Activated CD8-positive, alpha-beta memory T cell treated with anti-CD3 and anti-CD28 coated beads, Interleukin-2, amount 50 U/mL, for 24 hours (primary cell): ENCODE measurements around the gene KLHL35.
A peak's percentile ranks its signal among the peaks of the same experiment; 100 is the strongest.

Experiments used
- DNase-seq: peaks from one replicate; pipeline ENCODE4 v3.0.0-alpha.2; 2020; ENCODE audit errors: extremely low read depth

Gene KLHL35

DNA sequence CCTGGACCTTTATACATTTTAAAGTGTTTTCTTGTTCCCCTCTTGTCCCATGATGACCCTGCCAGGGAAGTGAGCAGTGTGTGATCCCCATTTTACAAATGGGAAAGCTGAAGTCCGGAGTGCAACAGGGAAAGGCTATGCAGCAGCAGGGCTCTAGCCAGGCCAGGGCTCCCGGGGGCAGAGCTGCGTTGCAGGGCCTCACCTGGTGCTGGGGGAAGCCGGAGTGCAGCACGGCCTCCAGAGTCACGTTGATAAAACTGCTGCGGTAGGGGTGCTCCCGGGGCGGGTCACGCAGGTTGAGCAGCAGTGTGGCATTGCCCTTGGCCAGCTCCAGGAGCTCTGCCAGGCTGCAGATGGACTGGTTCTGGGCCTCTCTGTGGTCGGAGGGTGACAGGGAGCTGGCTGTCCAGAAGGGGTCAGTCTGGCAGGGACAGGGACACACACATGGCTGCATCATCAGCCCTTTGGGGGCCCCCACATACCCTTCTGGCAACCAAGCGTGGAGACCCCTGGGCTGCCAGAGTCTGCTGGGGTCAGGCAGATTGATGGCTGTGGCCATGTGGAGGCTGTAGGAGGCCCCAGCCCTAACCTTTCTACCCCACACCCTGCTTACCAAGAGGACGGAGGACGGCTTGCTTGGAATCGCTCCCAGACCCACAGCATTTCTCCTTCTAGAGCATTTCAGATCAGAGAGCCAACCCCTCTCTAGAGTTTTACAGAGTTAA, 9.3 kb upstream of the KLHL35 start:
- DNase-seq: no peak

DNA sequence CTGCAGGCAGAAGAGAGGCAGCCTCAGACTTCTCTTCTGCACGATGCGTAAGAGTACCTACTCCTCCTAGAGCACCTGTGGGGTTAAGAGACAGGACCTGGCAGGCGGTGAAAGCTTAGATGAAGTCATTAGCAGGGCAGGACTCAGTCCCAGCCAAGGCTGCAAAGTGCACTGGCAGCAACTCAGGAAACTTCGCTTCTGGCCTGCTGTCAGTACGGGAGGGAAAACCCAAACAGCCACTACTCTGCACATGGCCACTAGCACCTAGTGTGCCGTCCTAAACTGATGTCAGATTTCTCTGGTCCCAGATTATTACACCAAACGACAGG, 8.8 kb upstream of the KLHL35 start:
- no peak for DNase-seq

DNA sequence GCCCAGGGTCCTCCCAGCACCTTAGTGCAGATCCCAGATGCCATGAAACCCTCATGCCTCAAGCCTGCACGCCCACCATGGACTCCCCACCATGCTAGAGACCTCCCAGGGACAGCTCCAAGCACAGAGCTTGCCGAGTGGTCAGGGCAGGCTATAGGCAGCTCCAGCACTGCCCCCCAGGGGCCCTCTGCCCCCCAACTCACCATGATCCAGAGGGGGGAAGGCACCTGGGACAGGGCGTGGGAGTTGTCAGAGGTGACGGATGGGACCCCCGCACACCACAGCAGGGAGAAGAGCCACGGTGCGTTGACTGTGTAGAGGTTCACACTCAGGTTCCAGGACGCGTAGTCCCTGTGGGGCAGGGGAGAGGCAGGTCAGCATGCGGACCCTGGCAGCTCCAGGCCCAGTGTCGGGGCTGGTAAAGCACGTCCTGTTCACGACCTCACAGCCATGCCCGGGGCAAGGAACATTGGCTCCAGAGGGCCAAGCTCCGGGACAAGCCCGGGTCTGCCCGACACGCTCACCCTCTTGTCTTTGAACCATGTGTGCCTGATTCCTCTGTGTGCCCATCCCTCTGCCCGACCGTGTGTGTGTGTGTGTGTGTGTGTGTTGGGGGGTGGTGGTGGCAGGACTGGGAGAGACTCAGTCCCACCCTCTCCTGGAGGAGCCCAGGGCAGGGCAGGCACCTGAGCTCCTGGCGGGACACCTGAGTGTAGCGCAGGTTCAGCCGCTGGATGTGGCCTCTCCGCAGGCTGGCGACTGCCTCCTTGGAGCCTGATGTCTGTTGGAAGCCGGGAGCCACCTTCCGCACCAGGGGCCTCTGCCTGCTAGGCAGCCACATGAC, 8.2 kb upstream of the KLHL35 start:
- no peak for DNase-seq

DNA sequence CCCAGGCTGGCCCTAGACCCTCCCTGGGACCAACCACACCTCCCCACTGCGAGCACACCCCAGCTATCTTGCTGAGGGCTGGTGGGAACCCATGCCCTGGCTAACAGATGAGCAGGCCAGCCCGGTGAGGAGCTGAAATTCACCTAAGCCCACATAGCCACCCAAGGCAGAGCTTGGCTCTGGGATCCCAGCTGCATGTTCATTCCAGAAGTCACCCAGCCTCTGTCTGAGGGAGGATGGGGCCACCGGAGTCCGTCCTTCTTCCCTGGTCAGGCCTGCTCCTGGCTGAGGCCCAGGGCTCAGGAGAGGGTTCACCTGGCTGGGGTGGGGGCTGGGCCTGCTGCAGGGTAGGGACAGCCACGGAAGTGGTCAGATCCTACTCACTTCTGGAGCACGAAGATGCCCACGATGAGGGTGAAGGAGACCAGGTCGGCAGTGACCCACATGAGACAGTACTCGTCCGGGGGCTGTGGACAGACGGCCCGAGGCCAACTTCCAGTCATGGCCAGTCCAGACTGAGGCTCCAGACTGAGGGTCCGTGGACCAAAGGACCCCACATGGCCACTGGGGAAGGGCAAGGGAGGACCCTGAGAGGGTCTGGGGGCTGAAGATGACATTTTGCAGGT, 6.6 kb upstream of the KLHL35 start:
- no peak for DNase-seq

DNA sequence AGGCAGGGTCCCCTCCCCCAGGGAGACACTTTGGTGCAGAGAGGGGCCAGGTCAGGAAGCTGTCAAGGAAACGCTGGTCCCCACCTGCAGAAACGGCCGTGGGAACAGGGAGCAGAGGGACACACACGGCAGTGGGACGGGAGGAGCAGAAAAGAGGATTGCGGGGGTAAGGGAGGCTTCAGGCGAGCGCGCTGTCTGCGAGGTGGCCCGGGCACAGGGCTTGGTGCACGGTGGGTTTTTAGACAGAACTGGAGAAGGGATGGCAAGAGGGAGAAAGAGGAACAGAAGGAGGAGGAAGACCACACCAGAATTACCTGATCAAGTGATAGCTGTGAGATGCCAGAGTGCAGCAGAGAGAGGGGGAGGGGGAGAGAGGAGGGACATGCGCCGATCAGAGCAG, 6.0 kb upstream of the KLHL35 start:
- no peak for DNase-seq

DNA sequence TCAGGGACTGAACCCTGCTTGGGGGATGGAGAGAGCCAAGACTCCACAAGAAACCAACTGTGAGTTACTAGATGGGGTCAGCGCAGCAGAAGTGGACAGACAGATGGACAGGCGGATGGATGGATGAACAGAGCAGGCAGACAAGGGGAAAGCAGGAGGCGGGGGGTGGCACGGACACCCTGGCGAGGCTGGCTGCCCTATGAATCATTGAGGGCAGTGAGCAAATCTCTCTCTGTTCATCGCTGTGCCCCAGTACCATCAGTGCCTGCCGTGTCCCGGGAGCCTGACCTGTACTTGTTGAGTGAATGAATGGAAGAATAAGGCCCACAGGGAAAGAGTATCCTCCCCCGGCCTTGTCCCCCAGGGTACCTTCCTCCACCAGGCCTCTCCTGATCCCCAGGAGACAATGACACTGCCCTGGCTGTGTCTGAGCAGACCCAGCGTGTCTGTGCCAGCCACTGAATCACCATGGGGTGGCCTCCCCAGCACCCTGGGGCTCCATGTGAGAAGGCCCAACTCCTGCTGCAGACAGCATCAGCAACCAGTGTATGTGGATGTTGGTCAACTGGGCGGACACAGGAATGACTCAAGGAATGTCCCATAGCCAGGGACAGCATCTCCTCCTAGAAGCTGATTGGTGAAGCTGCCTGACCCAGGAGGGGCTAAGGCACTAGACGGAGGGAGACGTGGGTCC, 5.1 kb upstream of the KLHL35 start:
- DNase-seq: no peak

DNA sequence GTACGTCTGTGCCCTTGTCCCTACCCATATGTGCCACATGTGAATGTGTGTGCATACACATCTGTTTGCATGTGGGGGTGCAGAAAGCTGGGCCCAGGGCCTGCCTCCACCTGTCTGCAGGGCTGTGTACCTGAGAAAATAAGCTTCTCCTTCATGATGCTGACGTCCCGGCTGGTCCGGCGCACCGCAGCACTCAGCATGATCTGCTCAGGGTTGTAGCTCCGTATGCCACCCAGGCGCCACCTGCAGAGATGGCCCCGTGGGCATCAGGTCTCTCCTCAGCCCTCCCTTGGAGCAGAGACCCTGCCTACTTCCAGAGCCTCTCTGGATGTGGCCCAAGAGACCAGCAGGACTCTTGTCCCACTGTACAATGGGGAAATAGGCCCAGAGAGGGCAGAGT, 3.8 kb upstream of the KLHL35 start:
- no peak for DNase-seq

DNA sequence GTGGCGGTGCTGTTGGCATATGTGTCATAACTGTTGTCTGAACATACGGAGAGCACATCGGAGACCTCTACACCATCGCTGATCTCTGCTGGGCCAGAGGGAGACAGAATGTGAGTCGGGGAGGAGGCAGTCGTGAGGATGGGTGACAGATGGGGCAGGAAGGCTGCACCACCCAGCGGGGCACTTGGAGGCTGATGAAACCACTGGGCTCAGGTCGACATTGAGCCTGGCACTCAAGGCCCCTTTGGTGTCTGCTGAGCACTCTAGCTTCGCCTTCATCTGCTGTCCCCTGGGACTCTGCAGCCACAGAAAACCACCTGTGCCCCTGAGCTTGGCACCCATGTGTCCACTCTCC, 2.5 kb upstream of the KLHL35 start:
- DNase-seq: no peak

DNA sequence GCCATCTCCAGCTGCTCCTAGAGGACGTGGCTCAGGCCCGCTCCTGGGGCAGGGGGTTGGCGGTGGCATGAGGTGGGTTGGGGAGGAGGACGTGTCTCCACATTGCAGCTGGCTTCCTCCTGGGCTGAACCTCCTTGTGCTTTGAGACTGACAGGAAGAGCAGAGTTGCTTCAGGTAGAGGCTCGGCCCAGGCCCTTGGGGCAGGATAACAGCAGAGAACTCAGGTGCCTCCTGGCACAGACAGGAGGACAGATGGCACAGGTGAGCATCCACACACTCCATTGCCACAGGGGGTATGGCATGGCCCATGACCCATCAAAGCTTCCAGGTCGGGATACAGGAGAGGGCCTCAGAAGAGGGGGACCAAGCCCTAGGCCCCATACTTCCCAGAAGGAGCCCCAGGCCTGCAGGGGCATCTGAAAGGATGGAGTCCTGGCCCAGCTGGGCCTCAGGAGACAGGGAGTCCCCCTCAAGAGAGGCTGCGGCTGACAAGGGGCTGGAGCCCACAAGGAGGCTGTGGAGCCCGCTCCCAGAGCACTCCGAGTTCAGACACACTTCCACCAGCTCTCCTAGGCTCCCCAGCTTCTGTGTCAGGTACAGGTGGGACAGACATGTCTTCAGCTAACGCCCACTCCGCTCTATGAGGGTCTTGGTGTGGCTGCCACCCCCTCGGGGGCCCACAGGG, 2.0 kb upstream of the KLHL35 start:
- no peak for DNase-seq

DNA sequence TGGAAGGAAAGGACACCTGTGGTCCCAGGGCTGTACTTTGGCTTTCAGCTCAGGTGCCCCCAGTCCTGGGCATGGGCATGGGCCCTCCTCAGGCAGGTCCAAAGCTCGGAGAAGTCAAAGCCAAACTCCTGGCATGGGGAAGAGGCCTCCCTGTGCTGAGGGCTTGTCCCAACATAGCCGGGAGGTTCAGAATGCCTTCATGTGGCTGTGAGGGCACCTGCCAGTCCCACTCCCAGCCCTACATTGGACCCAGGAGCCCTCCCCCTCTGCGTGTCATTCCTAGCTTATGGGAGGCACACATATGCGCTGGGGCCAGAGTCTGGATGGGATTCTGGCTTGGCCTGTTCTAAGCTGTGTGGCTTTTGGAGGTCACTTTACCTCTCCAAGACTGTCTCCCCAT, 1.0 kb upstream of the KLHL35 start:
- DNase-seq: no peak

DNA sequence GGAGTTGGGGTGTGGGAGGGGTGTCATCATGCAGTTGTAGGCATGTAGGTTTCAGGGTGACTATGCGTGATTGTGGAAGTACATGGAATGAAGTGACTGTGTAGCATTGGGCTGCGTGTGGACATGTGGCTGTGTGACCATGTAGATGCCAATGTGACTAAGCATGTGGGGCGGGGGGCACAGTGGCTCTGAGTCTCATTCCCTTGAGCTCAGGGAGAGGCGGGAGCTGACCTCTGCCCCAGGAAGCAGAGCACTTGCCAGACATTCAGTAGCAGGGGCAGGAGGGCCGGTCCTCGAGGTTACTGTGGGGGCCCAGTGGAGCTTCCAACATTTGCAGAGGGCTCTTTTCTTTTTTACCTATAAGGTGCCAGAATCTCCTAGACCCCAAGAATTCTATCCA, 440 bp upstream of the KLHL35 start:
- no peak for DNase-seq

DNA sequence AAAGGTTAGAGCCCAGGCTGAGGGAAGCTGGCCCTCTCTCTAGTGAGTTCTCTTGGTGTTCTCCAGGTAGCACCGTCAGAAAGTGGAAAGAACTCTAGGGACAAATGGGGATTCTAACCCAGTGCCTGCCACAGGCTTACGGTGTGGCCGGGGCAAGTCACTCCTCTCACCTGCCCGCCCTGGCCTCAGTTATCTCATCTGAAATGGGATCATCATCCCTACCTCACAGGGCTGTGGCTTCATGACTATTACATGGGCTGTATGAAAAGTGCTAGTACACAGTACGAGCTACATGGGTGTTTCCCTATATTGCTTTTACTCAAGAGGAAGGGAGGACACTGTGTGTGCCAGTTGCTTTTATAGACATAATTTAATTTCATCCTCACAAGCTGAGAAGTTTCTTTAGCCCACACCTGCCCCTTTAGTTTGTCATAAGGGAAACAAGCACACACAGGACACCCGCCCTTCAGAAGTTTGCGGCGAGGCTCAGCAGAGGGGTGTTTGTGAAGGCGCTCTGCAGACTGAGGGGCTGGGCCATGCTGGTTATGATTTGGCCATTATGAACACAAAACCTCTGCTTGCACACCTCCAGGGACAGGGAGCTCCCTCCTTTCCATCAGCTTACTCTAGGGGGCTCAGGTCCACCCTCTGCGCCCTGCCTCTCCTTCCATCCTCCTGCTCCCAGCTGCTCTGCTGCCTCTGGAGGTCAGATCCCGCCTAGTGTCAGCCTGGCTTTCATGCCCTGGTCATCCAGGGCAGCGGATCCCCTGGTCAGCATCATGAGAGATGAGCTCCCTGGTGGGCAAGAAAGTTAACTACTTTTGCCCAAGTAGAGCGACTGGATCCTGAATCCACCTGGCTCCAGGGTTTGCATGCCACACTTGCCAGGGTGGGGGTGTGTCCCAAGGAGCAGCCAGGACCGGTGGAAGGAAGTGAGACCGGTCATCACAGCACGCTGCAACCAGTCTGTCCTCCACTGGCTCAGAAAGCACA, 1.2 kb downstream of the KLHL35 start:
- no peak for DNase-seq

DNA sequence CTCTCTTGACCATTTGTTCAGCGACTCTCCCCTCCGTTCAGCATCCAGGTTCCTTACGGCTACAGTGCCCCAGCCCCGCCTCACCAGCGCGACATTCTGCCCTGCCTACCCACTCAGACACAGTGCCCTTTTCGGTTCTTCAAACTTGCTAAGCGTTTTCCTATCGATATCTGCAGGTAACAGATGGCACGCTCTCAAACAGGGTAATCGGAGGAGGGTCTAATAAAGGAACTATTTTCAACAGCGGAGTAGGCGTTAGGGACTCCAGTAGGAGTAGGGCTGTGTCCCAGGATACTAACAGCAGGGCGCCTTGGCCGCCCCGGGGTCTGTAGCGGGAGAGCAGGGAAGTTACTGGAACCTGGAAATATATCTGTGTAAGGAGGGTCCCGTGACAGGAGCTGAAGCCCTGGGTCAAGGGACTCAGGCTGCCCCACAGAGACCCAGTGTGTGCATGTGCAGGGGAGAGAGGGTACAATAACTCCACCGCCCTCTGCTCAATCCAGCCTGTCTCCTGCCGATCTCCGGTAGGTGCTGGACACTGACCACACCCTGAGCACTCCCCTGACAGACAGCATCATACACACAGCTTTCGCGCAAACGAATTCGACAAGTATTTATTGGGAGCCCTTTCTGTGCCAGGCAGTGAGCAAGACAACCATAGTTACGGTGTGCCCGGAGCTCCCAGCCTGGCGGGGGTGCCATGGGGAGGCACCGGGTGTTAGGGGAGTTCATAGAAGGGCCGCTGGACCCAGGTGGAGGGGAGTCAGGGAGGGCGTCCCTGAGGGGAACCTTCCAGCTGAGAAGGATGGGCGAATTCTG, 2.1 kb downstream of the KLHL35 start:
- no peak for DNase-seq

DNA sequence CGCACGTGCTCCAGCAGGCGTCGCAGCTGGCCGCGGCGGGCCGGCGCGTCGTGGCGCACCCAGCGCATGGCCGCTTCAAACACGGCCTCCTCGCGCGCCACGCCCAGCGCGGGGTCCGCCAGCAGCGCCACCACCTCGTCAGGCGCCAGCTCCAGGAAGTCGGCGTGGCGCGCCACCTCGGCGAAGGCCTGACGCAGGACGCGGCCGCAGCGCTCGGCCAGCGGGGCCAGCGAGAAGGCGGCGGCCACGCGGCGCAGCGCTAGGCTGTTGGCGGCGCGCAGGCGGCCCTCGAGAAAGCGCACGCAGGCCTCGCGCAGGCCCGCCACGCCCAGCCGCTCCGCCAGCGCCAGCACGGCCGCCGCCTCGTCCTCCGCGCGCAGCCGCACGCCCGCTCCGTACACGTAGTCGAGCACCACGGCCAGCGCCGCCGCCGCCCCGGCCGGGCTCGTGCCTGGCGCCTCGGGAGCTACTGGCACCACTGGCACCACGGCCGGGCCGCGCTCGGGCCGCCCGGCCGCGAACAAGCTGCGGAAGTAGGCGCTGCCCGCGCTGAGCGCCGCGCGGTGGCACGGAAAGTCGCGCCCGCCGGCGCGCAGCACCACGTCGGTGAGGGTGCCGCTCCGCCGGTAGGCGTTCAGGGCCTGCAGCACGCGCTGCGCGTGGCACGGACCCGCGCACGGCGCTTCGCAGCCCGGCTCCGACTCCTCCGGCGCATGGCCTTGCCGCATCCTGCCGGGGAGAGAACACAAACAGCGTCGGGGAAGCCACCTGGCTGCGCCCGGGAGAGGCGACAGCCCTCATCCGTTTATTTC, 2.9 kb downstream of the KLHL35 start:
- DNase-seq: no peak

DNA sequence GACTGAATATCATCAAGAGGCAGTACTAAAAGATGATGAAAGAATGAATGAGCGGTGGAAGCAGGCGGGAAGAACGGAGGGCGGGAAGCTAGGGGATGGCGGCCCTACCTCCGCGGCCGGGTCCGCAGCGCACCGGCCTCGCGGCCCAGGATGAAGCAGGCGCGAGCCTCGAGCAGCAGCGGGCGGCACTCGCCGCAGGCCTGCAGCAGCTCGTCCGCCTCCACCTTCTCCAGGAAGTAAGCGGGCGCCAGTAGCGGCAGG, 3.4 kb downstream of the KLHL35 start:
- DNase-seq: no peak

DNA sequence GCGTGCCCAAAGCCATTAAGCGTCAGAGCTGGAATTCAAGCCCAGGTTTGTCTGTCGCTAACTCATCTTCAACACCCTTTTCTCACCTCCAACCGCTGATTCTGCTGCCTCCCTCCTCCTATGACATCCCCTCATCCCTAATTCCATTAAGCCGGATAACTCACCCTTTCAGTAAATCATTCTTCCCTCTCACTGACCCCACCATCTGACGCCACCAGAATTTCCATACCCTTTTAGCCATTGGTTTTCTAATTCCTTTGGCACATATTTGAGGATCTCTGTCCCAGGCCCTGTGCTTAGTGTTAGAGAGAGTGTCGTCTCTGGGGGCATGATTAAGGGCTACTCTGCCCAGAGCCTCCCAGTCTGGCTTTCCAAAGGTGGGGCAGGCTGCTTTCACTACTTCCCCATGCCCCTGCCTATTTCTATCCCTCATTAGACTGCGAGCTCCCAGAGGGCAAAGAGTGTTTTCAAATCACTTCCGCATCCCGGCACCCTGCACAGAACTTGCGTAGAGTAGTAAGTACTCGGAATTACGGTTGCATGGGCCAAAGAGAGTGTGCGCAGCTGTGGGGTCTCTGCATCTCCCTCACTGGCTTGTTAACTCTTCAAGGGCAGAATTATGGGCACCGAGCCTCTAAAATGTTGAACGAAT, 3.9 kb downstream of the KLHL35 start:
- DNase-seq: no peak

DNA sequence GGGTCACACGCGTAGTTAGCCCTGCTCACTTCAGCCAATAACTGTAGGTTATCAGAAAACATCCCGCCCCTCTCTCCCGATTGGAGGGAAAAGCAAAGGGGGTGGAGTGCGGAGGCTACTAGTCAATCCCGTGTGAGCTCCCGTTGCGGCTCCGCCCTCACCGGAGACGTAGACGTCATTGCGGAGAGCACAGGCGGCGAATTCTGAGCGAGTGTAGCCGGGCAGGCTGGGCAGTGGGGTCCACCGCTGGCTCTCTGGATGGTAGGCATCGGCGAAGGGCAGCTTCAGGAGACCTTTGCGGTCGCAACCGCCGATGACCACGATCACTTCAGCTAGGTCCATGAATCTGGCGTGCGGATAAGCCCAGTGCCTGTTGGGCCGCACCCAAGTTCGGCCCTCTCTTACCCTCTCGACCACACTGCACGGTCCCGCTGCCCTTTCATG, 4.7 kb downstream of the KLHL35 start:
- DNase-seq: peak; percentile 63

DNA sequence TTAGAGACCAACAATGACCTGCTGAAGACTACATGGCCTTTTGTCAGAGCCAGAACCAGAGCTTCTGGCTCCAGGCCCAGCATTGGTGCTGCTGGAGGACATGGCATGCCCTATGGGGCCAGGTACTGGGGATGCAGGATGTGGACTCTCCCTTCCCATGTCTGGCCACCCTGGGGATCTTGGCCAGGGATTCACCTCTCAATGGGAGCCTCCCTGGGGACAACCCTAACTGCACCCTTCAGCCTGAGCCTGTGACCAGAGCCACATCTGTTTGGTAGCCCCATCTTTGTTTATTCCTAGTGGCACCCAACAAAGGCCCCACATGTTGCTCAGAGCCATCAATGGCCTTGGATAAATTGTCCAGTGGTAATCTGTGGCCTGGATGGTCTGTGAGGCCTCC, 5.8 kb downstream of the KLHL35 start:
- no peak for DNase-seq

DNA sequence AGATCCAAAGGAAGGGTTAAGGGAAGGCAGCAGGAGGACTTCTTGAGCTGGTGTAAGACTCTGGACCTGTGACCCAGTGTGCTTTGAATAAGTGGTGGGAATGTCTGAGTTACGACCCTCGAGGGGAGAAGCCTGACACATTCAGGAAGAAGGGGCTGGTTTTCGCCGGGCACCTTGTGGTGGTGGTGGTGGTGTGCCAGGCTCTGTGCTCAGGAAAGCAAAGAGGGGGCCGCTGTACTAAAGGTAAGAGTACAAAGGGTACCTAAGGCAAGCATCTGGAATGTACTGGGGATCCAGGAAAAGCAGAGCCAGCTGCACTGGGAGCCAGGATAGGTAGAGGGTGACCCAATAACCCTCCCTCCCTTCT, 6.3 kb downstream of the KLHL35 start:
- no peak for DNase-seq
